GM12891 (cell line): ENCODE data around the gene PLPPR5.

Source experiments
- POLR2A ChIP-seq: IDR thresholded peaks from 2 replicates; pipeline ENCODE4 v1.6.1; 2011; ENCODE audit warnings: low read depth, low read length, control low read depth
- POLR2AphosphoS5 ChIP-seq: IDR thresholded peaks from 2 replicates; pipeline ENCODE4 v1.6.1; 2011; ENCODE audit warnings: low read depth, low read length, control low read depth

GRCh38 chr1:98910827-98911226 is 93.8 kb downstream of the PLPPR5 start:
- TF ChIP-seq POLR2AphosphoS5 (no peak), POLR2A (no peak)
